ENCODE data around the gene NLN. TPM values are rescaled to one million over a fixed set of nuclear protein-coding genes. Genes with fewer than 3 reads are reported as not detected.

NLN gene
- total RNA-seq, 1 experiment from 2014 or later = 42.1 TPM

DNA sequence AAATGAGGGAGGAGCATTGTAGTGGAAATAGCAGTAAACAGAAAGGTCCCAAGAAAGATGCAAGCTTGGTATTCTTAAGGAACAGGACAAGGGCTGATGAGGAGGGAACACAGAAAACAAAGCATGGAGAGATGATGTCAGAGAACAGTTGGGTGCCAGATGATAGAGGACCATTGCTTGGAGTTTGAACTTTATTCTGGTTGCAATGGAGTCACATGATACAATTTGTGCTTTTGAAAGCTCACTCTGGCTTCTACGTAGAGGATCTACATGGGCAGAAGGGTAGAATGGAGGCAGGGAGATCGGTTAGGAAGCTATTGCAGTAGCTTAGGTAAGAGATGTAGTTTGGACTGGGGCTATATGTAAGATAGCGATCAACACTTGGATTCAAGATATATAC lies 39.9 kb upstream of the NLN start:
- TF ChIP-seq, protein P1, sequence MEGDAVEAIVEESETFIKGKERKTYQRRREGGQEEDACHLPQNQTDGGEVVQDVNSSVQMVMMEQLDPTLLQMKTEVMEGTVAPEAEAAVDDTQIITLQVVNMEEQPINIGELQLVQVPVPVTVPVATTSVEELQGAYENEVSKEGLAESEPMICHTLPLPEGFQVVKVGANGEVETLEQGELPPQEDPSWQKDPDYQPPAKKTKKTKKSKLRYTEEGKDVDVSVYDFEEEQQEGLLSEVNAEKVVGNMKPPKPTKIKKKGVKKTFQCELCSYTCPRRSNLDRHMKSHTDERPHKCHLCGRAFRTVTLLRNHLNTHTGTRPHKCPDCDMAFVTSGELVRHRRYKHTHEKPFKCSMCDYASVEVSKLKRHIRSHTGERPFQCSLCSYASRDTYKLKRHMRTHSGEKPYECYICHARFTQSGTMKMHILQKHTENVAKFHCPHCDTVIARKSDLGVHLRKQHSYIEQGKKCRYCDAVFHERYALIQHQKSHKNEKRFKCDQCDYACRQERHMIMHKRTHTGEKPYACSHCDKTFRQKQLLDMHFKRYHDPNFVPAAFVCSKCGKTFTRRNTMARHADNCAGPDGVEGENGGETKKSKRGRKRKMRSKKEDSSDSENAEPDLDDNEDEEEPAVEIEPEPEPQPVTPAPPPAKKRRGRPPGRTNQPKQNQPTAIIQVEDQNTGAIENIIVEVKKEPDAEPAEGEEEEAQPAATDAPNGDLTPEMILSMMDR (IDR thresholded peaks at IDR 0.05; ENCODE audit: unreplicated experiment) = no peak
- no TSS peak for BruUV-seq (replicated peaks)
- POLR2A ChIA-PET = no interaction called here
- Mint-ChIP-seq H3K4me1 (ENCODE audit: insufficient read depth, unreplicated experiment) (no peaks in the 10 kb centered on the region), H3K27ac (ENCODE audit: low read depth, unreplicated experiment) (no peak overlapping the region), H3K36me3 (ENCODE audit: insufficient read depth, unreplicated experiment) (peaks cover 18% of the 10 kb centered on the region), H3K4me3 (ENCODE audit: unreplicated experiment) (no peak overlapping the region), H3K27me3 (ENCODE audit: insufficient read depth, unreplicated experiment) (no peaks in the 10 kb centered on the region), H3K9me3 (ENCODE audit: unreplicated experiment) (no peaks in the 10 kb centered on the region)
- CTCF ChIA-PET = no interaction called here
- intact Hi-C loops (cut with micrococcal nuclease) = no loop called here
- DNase-seq (ENCODE audit: unreplicated experiment) = no peak

DNA sequence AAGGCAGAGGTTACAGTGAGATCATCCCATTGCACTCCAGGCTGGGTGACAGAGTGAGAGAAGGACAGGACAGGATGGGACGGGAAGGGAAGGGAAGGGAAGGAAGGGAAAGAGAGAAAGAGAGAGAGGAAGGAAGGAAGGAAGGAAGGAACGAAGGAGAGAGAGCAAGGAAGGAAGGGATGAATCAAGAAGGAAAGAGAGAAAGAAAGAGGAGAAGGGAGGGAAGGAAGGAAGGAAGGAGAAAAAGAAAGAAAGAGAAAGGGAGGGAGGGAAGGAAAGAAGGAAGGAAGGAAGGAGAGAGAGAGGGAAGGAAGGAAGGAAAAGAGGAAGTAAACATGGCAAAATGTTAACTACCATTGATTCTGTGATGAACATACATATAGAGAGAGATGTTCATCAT lies 28.9 kb upstream of the NLN start:
- no peak for DNase-seq (ENCODE audit: unreplicated experiment)
- BruUV-seq (replicated peaks) = no TSS peak

DNA sequence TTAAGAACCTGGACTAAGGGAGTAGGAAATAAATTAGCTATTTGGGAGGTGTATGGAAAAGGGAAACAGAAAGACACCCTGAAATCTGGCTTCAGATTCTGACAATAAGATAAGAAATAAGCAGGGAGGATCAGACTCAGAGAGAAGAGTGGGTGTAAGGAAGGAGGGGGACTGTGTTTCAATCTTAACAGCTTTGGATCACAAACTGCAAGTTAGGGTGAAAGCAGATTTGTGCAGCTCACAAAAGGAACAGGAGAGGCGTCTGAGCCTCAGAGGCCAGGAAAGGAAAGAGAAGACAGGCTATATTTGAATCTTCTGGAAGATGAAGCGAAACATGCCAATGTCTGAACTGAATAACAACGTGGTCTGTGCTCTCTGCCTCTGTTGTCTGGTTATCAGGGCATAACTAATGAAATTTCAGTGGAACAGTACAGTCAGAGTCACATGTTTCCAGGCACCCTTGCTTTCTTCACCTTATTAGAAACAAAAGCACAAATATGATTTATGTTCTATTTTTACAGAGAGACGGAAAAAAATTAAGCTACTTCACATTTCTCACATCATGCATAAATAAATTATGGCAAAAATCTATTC lies 26.7 kb upstream of the NLN start:
- ChIA-PET CTCF (interaction anchor here (0.6 to 0.9 kb wide), 2 partner anchors 47 to 72 kb away, joined by 3 read pairs; no protein-coding TSS in a partner anchor), POLR2A (no interaction called here)
- Mint-ChIP-seq H3K27me3 (ENCODE audit: insufficient read depth, unreplicated experiment) (no peaks in the 10 kb centered on the region), H3K9me3 (ENCODE audit: unreplicated experiment) (no peaks in the 10 kb centered on the region), H3K4me1 (ENCODE audit: insufficient read depth, unreplicated experiment) (no peaks in the 10 kb centered on the region), H3K36me3 (ENCODE audit: insufficient read depth, unreplicated experiment) (peaks cover 16% of the 10 kb centered on the region), H3K4me3 (ENCODE audit: unreplicated experiment) (no peak overlapping the region), H3K27ac (ENCODE audit: low read depth, unreplicated experiment) (no peak overlapping the region)
- DNase-seq (ENCODE audit: unreplicated experiment) = no peak
- BruUV-seq (replicated peaks) = no TSS peak
- intact Hi-C loops (cut with micrococcal nuclease) = no loop called here
- TF ChIP-seq, protein P1 (IDR thresholded peaks at IDR 0.05; ENCODE audit: unreplicated experiment) = no peak

More for the DNA sequence above, 28.9 kb upstream of the NLN start:
- Mint-ChIP-seq H3K4me3 (ENCODE audit: unreplicated experiment) (no peak overlapping the region), H3K9me3 (ENCODE audit: unreplicated experiment) (no peaks in the 10 kb centered on the region), H3K4me1 (ENCODE audit: insufficient read depth, unreplicated experiment) (no peaks in the 10 kb centered on the region), H3K27me3 (ENCODE audit: insufficient read depth, unreplicated experiment) (no peaks in the 10 kb centered on the region), H3K27ac (ENCODE audit: low read depth, unreplicated experiment) (no peak overlapping the region), H3K36me3 (ENCODE audit: insufficient read depth, unreplicated experiment) (peaks cover 27% of the 10 kb centered on the region)
- TF ChIP-seq, protein P1 (IDR thresholded peaks at IDR 0.05; ENCODE audit: unreplicated experiment) = no peak
- intact Hi-C loops (cut with micrococcal nuclease) = no loop called here
- POLR2A ChIA-PET = no interaction called here
- CTCF ChIA-PET = no interaction called here

DNA sequence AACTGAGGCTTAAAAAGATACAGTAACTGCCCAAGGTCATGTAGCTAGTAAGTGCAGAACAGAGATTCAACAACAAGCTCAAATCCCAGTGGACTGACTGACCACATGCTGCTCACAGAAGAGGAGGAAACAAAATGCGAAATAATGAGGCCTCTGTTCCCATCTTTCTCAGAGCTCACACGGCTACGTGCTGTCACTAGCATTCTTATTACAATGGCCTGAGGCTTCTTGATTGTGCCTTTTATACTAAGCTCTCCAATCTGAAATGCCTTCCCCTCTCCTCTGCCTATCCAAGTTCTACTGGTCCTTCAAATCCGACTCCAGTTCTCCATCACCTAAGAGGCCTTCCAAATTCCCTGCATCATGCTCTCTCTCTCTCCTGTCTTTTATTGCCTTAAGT lies 26.1 kb upstream of the NLN start:
- H3K36me3 Mint-ChIP-seq (ENCODE audit: insufficient read depth, unreplicated experiment) = peaks cover 10% of the 10 kb centered on the region
- ChIA-PET POLR2A (no interaction called here), CTCF (no interaction called here)
- TF ChIP-seq, protein P1 (IDR thresholded peaks at IDR 0.05; ENCODE audit: unreplicated experiment) = no peak
- BruUV-seq (replicated peaks) = no TSS peak
- H3K4me1 Mint-ChIP-seq (ENCODE audit: insufficient read depth, unreplicated experiment) = no peaks in the 10 kb centered on the region
- no peaks in the 10 kb centered on the region for H3K9me3 Mint-ChIP-seq (ENCODE audit: unreplicated experiment)
- intact Hi-C loops (cut with micrococcal nuclease) = no loop called here
- H3K27ac Mint-ChIP-seq (ENCODE audit: low read depth, unreplicated experiment) = no peak overlapping the region
- H3K4me3 Mint-ChIP-seq (ENCODE audit: unreplicated experiment) = no peak overlapping the region
- DNase-seq (ENCODE audit: unreplicated experiment) = no peak
- no peaks in the 10 kb centered on the region for H3K27me3 Mint-ChIP-seq (ENCODE audit: insufficient read depth, unreplicated experiment)

Data from MCF 10A (cell line).